HEK293T (cell line): ENCODE data around the gene PELI3.

Source experiments
- BHLHE40 ChIP-seq: fragments of 450-650 bp; IDR thresholded peaks from 2 replicates; pipeline ENCODE4 v1.6.1; 2016; ENCODE audit warnings: mild to moderate bottlenecking, moderate library complexity, borderline replicate concordance
- ELF4 ChIP-seq: fragments of 450-650 bp; IDR thresholded peaks from 2 replicates; pipeline ENCODE4 v1.6.1; 2017; ENCODE audit warnings: antibody characterized with exemption
- FOXA1 ChIP-seq: fragments of 450-650 bp; IDR thresholded peaks from 2 replicates; pipeline ENCODE4 v1.6.1; 2016; ENCODE audit warnings: mild to moderate bottlenecking
- FOXK2 ChIP-seq: fragments of 450-650 bp; IDR thresholded peaks from 2 replicates; pipeline ENCODE4 v1.6.1; 2016; ENCODE audit warnings: mild to moderate bottlenecking
- HDGF ChIP-seq: fragments of 450-650 bp; IDR thresholded peaks from 2 replicates; pipeline ENCODE4 v1.6.1; 2017; ENCODE audit warnings: antibody characterized with exemption, borderline replicate concordance
- L3MBTL2 ChIP-seq: fragments of 450-650 bp; conservative IDR thresholded peaks from 2 replicates; pipeline ENCODE4 v1.6.1; 2016; ENCODE audit warnings: mild to moderate bottlenecking
- LEF1 ChIP-seq: fragments of 450-650 bp; IDR thresholded peaks from 2 replicates; pipeline ENCODE4 v1.6.1; 2017; ENCODE audit warnings: mild to moderate bottlenecking, borderline replicate concordance
- NFRKB ChIP-seq: fragments of 450-650 bp; IDR thresholded peaks from 2 replicates; pipeline ENCODE4 v1.6.1; 2016; ENCODE audit warnings: mild to moderate bottlenecking, moderate library complexity
- PKNOX1 ChIP-seq: fragments of 450-650 bp; IDR thresholded peaks from 2 replicates; pipeline ENCODE4 v1.6.1; 2016
- SP1 ChIP-seq: fragments of 450-650 bp; IDR thresholded peaks from 2 replicates; pipeline ENCODE4 v1.6.1; 2017
- SUZ12 ChIP-seq: fragments of 450-650 bp; IDR thresholded peaks from 2 replicates; pipeline ENCODE4 v1.6.1; 2016; ENCODE audit warnings: mild to moderate bottlenecking
- TARDBP ChIP-seq: fragments of 450-650 bp; IDR thresholded peaks from 2 replicates; pipeline ENCODE4 v1.6.1; 2016
- ZNF384 ChIP-seq: fragments of 450-650 bp; IDR thresholded peaks from 2 replicates; pipeline ENCODE4 v1.6.1; 2016

- TF ChIP-seq ELF4 = no peak
- no peak for TF ChIP-seq BHLHE40
- TF ChIP-seq TARDBP = no peak
- TF ChIP-seq FOXA1 = no peak
- TF ChIP-seq SP1 = no peak
- TF ChIP-seq HDGF = no peak
- no peak for TF ChIP-seq SUZ12
- no peak for TF ChIP-seq LEF1
- TF ChIP-seq FOXK2 = no peak
- no peak for TF ChIP-seq L3MBTL2
- no peak for TF ChIP-seq ZNF384
- TF ChIP-seq NFRKB = no peak
- TF ChIP-seq PKNOX1 = no peak
Measured at GRCh38 chr11:66497206-66497605, 30.5 kb downstream of the PELI3 start.
